ENCODE data around the gene KIF6.
A peak's percentile ranks its signal among the peaks of the same experiment; 100 is the strongest.

KIF6 gene

DNA sequence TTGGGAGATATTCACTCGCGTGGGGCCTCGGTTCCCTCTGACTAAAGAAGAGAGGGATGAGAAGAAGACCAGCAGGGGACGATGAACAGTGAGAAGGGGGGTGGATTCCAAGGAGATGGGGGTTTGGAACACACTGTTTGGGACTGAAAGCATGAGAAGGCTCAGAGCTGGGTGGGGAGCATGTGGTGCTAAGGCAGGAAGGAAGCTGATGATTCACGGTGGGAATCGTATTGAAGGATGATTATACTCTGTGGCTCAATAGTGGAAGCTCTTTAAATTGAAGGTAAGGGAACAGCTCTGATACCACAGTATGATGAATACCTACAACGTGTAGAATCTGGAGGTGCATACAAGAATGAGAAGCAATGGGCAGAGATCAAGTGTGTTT is 285.2 kb downstream of the KIF6 start:
- DNase-seq: no peak

DNA sequence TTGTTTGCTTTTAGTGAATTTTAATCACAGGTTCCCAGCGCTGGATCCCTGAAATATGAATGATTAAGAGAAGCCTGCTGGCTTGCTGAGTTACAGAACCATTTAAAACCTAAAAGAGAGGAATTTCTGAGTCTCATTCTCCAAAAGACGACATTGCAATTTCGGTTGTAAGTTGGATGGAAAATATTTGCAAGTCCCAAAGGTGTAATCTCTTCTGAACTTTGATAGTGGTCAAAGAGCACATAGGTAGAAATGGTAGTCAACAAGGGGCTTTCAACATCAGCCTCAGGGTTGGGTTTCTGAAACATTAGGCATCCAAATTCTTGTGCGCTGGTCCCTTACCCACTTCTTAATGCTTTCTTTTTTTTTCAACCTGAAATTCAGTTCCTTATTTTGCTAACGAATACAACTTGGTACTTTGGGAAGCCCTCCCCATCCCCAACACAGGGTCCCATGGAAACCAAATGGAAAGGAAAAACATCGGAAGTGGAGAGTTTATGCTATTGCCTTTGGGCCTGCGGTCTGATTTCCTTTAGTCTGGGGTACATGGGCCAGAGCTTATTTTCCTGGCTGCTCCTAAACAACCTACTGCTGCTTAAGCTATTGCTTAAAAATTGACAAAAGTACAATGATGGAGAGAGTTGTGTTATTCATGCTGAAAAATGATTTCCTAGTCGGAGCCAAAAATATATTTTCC is 285.7 kb downstream of the KIF6 start:
- no peak for DNase-seq

DNA sequence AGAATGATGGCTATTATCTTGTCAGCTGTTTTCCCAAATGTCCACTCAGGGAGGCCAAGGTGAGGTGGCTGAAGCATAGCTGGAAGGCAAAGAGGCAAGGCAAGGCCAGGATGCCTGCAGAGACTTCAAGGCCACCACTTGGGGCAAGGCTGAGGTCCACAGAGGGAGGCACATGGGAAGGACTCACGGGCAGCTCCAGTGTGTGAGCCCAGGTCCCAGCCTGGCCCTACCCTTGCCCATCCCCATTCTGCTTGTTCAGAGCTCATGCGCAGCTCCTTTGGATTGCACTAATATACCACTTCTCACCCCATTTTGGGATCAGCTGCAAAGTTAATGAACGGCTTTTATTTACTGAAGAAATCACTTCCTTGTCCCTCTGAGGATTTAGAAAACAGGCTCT is 291.6 kb downstream of the KIF6 start:
- DNase-seq: no peak

DNA sequence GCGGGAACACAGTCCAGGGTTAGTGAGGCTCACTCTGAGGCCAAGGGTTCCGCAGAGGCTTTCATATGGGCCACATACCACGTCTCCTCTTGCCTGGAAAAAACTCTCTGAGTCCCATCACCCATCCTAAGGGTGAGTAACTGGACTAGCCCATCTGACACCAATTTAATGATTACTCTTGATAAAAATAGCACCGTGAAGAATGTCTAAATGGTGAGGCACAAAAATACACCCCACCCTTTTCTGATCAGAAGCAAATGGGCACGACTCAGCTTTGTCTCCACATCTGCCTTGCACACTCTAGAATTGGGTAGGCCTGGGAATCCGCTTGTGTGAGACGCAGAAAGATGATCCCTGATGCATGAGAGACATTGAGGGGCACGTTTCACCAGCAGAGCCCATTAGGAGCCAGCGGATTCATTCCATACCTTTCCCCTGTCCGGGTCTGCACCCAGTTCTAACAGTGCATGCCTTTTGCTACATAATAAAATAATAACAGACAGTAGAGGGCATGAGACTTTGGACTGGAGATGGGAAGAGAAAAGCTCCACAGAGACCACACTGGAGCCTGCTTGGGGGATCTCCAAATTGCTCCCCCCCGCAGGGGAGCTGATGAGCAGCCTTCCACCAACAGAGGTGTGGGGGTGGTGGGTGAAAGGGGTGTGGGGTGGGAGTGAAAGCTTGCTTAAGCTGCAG is 292.7 kb downstream of the KIF6 start:
- DNase-seq: no peak

DNA sequence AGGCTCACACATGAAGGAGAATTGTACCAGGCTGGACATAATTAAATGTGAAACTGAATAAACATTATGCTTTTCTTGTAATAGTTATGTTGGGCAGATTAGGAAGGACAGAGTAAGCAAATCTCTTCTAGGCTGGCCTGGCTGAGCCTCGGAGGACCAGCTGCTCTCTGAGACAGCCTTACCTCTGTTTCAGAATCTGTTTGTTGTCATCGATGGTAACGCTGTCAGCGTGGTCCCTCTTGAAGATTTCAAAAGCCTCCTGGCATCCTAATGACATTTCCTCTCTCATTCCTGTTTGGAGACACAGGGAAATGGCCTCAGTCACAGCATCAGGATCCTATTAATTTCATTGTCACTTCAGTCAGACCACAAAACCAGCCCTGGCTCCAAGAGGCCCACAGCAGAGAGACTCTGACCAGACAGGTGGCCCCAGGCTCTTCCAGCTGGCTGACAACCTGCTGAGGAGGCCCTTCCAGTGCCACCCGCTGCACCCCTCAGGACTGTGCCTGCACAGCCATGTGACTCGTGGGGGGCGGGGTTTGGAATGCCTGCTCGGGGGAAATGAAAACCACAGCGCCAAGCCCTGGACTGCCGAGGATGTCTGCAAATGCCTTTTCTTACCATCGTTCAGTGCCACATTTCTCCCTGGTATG is 294.2 kb downstream of the KIF6 start:
- DNase-seq: peak; percentile 9 to 54

DNA sequence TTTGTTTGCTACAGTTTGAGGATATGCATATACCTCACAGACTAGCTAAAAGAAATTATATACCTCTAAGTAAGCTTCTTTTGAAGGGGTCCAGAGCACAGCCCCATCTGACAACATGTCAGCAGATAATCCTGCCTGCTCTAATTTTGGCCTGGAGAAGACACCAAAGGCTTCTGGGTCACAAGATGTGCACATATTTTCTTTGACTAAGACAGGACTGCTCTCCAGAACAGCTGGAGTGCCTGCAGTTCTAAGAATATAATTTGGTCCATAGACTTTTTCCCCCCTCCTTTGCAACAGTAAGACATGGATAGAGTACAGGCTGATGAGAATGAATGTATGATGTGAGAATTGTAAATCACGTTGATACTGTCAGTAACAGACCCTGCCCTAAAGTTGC is 294.8 kb downstream of the KIF6 start:
- DNase-seq: no peak

DNA sequence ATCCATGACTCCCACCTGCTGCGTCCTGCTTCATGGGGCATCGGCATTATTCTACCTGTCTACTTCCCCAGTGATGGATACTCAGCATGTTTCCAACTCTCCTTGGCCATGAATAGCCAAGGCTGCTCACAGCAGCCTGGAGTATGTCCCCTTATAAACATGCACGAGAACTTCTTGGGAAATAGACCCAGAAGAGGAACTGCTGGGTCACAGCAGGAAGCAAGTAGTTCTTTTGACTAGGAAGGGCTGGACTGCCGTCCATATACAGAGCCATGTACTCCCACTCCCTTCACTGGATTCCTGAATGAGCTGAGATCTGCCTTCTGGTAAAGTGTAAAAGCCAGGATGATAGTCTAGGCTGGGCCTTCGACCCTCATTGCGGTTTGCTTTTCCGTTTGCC is 296.4 kb downstream of the KIF6 start:
- no peak for DNase-seq

DNA sequence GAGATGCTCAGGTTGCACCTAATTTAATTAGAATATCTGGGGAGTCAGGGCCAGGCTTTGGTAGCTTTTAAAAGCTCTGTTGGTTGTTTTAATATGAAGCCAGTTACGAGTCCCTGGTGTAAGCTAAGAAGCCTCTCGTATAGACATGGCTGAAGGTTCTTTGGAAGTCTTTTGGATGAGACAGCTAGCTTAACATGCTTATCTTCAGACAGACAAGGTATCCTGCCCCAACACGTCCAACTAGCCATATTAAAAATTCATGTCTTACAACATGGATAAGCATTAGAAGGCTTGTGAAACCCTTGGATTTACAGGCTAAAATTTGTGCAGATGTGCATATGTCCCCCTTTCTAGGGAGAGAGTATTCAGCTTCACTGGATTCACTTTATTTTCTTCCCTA is 297.1 kb downstream of the KIF6 start:
- DNase-seq: no peak

DNA sequence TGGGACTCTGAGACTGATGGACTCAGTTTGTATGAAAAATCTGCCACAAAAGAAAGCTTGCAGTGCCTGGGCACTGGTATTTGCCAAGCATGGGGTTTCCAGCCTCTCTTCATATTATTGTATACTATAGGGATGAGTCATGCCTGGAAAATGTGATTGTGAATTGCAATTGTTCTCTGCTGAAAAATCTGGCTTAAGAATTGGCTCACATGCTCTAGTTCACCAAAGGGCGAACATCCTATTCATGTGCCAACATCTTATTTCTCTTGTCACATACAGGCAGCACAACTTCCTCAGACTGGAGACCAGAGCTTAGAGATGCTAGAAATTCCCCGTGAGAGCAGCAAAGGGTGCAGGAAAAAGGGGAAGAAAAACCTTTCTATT is 299.1 kb downstream of the KIF6 start:
- DNase-seq: no peak

DNA sequence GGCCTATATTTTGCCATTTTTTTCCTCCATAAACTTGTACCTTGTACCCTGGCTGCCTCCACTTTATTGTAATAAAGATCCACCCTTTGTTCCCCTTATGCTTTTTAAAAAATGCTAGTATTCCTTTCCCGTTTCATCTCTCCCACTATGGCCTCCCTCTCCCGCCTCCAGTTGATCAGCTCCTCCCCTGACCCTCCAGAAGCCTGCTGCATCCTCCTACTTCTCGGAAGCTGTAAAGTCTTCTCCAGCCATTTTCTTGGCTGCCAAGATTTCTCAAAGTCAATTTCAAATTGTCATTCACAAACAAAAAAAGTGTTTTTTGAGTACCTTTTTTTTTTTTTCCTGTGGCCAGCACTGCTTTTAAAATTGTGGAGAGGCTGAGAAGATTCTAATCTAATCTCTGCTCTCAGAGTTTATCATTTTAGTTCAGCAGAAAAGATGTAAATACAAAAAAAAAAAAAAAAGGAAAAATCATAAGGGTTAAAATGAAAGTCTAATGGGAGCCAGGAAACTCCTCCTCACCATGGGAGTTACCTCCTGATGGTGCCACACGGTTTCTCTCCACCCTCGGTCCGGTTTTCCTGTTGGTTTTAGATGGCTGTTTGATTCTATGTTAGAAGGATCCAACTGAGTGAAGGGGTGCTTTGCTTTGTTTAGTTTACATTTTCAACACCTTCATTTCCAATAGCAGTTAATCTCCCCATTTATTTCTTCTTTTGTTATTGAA is 299.7 kb downstream of the KIF6 start:
- DNase-seq: no peak

DNA sequence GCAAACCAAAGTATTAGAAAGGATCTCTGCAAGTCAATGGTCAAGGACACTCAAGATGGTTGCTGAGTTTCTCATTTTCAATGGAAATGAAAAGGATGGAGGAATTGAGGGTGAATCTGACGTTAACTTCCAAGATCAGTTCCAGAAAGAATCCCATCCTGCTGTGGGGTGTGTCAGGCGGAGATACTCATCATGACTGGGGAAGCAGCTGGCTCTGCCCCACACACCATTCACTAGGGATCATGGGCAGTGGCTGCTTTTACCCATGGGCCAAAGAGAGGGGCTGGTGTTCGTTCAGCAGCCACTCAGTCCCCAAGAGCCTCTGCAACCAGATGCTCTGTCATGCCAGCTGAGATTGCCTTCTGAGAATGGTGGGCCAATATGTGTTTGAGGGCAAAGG is 300.4 kb downstream of the KIF6 start:
- no peak for DNase-seq

DNA sequence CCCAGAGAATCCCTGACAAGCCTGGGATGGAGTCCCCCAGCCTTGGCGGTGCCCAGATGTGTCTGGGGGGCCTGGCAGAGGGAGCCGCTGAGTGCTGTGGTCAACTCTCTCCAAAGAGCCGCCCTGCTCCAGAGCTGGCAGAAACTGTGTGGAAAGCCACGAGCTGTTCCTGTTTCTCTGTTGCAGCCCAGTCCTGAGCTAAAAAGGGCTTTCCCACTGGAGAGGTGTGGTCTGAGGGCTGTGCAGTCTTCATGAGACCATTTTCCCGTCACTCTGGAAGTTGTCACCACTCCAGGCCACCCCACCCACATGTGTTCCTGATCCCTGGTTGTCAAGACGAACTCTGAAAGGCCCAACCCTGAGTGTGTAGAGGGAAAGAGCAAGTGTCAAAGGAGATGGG is 303.0 kb downstream of the KIF6 start:
- no peak for DNase-seq

DNA sequence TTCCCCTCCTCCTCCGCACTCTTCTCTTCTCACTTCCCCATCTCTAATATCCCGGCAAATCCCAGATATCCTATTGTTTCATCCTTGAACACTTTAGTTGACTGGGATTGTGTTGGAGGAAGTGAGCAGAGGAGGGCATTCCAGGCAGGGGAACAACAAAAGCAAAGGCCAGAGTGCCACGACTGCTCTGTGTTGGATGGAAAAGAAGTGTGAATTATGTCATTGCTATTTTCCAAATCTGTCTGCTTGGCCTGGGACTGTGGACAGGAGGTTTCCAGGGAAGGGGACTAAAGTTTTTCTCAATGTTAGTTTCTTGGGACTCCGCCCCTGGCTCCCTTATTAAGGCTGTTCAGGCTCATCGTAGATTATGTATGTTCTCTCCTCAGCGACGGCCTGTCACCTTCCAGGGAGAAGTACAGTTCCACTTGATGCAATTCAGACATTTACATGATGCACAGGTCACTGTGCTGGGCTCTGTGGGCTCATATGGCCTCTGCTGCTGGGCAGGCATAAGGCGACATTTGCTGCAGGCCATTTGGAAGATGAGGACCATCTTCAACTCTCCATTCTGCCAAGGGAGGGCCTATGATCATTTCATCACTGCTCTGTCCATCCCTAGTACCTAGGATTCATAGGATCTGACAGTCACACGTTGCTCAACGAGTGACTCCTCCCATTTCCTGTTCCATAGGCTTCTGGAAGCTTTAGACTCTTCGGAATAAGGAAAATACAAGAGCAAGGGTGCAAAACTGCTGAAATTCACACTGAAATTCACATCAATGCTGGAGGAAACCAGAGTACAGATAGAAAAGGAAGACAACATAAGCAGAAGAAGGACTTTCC is 303.6 kb downstream of the KIF6 start:
- DNase-seq: no peak

DNA sequence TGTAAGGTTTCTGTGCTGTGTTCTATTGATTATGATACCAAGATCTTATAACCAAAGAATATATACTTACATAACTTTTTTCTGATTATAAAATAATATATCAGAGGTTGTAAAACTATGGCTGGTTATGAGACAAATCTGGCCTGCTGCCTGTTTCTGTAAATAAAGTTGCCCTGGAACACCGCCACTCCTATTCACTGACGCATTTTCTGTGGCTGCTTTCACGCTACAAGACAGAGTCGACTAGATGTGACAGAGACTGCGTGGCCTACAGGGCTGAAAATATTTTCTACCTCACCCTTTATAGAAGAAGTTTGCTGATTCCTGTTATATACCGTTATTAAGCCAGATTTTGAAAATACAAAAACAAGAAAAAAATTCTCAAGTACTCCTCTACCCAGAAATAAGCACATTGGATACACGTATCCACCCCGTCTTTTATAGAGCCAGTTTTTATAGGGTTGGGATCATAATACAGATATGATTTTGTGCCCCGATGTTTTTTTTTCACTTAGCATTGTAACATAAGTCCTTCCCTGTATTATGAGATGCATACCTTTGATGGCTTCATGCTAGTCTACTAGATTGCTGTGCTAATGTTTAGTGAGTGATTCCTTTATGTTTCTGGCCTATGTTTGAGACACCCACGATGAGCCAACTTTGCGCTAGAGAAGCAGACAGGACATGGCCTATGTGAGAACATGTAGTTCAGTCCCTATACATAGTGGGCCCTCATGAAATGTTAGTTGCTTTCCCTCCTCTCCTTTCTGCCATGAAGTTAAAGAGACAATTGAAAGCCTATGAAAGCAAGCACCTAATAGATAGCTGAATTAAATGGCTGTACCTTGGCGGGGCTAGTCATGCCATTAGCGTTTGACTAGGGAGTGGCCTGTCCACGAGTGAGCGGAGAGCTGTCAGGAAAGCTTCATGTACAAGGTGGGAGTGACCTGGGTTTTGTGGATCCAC is 304.6 kb downstream of the KIF6 start:
- no peak for DNase-seq

DNA sequence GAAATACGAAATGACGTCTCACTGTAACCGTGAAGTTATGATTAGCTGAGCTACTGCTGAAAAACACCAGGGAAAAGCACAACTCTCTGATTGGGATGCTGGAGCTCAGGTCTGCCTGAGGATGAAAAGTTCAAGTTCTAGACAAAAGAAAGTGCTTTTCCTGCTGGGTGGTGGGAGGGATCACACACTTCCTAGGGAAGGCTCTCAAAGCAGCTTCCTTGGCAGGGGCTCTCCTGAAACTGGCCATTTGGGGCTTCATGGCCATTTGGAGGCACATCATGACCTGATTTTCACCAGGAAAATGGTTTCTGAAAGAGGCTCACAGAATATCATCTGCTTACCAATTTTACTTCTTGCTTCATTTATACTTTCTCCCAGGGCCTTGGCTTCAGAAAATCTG is 305.6 kb downstream of the KIF6 start:
- DNase-seq: no peak

DNA sequence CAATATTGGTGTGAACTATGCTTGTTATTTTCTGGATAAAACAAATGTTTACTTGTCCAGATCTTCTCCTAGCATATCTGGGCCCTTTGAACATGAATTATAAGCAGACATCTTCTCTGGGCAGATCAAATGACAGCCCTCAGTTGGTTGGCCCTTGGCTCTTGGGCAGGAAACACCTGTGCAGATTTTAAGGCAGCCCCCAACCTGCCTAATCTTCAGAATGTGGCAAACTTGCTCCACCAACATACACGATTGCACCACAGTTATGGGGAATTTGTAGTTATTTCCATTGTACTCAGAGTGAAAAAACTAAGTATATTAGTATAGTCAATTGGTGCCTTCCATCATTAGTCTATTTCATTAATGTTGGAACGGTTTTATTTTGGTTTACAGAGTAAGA is 307.8 kb downstream of the KIF6 start:
- no peak for DNase-seq

DNA sequence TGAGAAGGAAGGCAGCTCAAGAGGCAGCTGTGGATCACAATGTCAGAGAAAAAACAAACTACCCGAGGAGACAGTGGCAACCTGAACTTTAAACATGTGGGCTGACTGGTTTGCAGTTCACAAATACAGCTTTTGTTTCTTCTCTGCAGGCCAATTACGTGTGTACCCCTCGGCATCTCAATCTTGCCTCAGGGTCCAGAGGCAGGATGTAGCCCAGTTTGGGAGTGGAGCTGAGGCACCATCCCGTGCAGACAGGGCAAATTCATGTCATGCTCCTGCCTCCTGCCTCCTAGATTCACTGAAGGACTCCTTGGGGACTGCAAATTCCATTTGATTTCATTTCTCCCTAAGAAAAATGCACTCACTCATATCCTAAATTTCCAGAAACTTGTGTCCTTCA is 308.5 kb downstream of the KIF6 start:
- DNase-seq: no peak

DNA sequence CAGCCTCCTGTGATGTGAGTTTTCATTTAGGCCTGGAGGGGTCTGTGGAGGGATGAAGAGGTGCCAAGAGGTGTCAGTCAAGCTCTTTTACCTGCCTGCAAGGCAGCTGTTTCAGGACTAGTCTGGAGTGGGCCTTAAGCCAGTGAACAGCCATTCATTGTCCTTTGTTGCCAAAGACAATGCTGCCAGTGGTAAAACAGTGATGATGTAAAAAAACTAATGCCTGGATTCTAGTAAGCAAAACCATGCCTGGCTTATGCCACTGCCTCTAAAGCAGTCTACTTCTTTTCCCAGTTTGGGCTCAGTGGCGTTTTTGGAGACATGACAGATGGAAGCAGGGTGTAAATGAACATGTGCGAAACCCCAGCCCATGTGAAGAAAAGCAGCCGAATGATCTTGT is 309.2 kb downstream of the KIF6 start:
- no peak for DNase-seq

DNA sequence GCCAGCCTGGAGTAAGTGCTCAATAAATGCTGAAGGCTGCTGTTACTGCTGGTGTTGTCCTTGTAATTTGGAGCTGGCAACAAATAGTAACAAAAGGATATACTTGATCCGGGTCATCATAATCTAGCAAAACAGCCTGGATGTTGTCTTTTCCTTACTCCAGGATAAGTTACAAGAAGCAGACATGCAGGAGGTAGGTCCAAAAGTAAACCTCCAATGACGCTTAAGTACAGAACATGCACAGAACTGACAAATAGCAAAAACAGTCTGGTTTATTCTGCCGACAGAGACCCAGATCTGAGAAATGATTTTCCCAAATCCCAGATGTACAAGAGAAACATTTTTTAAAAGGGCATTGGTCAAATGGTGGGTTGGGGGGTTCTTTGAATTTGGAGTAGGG is 309.7 kb downstream of the KIF6 start:
- DNase-seq: no peak

DNA sequence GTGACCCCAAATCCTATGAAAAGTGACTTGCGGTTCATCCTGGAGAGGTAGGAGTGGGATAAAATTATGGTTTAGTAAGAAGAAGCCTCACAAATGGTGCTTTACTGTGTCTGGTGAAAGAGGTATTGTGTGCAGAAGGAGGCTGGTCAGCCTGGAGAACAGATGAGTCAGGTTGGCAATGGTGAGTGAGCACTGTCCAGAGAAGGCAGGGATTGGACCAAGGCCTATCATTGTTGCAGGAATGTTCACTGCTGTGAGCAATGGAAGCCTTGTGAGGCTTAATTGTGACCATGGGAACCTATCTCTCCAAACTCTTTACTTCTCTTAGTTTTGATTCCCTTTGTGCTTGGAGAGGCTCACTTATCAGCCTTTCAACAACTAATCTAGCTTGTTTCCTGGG is 313.7 kb downstream of the KIF6 start:
- DNase-seq: no peak

DNA sequence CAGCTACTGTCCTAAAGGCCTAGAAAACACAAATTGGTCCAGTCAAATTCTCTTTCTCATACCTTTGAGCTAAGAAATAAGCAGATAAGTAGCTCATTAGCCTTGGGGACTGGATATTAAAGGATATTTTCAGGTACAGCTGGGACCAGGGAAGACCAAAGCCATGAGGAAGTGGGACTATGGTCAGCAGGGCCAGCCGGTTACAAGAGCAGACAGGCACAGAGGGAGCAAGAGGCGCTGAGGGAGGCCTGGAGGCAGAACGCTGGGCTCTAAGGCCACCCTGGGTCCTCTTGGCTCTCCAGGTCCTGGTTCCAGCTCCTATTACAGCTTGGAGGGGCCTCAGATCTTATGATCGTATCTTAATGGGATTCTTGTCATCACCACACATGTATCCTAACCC is 314.2 kb downstream of the KIF6 start:
- DNase-seq: no peak

DNA sequence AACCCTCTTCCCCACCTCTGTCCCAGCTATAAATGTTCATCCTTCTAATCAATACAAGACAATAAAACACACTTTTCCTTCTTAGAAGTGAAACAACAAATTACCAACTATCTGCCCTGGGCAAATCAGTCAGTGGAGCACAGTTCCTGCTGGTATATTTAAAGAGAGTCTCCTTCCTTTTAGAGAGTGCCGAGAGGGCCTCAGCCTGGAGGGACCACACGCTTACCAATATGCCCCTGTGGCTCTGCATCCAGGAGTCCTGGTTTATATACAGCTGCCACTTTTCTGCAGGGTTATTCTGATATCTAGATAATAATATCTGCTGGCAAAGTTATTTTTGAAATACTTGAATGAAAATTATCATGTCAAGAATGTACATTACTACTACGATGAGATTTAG is 315.3 kb downstream of the KIF6 start:
- no peak for DNase-seq
